GM20431 (cell line): Measurements from ENCODE around the gene NPIPA7.
"Not testable (repeated sequence)": the region's sequence is repeated elsewhere in the genome, so short reads cannot be mapped to it uniquely, and the experiment has no call there.

Experiments
- in situ Hi-C: fragments of 300-500 bp; cut with MseI, MboI; formaldehyde crosslinking; loops from one replicate; pipeline ENCODE4 v1.15.0; 2020; ENCODE audit warnings: low sequenced_read_pairs; ENCODE audit not compliant: unreplicated experiment

Gene NPIPA7

DNA sequence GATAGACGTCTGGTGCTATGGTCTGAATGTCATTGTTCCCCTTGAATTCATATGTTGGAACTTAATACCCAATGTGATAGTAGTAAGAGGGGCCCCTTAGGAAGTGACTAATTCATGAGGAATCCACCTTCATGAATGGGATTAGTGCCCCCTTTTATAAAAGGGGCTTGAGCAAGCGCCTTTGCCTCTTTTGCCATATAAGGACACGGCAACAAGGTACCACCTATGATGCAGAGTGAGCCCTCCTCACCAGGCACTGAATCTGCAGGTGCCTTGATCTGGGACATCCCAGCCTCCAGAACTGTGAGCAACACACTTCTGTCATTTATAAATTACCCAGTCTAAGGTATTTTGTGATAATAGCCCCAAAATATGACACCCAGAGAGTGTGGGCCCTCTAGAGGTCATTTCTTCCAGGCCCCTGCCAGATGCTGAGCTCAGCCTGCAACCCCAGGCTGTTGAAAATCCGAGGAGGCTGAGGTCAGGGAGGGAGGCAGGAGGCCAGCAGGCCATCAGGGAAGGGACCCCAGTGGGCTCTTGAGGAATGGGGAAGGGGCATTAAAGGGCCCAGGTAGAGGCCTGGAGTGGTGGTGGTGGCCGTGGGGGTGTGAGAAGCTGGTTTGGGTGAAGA, 39.1 kb downstream of the NPIPA7 start:
- in situ Hi-C loops, result not testable (repeated sequence)

DNA sequence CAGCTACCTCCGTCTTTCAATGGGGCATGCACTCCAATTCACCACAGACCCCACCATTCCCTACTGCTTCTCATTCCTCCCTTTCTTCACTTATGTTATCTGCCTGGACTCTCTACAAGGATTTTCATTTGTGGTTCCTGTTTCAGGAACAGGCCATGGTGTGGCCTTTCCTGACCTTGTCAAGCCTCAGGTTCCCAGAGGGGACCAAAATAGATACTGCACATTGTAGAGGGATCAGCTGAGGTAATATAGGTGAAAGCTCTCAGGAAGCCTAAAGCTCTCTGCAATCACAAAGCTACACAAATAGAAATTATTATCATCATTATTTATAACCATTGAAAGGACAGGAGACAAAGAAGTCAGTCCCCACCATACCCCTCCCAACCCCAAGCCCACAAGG, 41.6 kb downstream of the NPIPA7 start:
- in situ Hi-C loops, result not testable (repeated sequence)

GRCh38 chr16:16425146-16425545, 46.2 kb downstream of the NPIPA7 start:
- in situ Hi-C loops, result not testable (repeated sequence)

DNA sequence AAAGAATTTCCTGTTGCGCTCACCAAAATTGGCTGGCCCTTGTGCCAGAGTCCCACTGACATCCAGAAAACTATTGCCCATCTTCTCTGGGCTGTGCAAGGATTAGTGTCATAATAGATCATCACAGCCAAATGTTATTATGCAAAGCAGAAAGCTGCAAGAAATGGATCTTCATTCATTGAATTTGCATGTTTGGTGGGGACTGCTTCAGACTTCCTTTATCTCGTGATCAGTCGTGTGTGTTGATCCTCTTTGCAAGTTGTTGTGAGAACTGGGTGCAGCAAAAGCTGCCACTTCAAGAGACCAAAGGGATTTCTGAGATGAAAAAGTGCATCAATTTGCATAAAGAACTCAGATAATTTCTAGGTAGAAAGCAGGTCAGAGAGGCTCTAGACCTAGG, 52.2 kb downstream of the NPIPA7 start:
- in situ Hi-C loops, result not testable (repeated sequence)

GRCh38 chr16:16434711-16435110, 55.8 kb downstream of the NPIPA7 start:
- in situ Hi-C loops, result not testable (repeated sequence)

DNA sequence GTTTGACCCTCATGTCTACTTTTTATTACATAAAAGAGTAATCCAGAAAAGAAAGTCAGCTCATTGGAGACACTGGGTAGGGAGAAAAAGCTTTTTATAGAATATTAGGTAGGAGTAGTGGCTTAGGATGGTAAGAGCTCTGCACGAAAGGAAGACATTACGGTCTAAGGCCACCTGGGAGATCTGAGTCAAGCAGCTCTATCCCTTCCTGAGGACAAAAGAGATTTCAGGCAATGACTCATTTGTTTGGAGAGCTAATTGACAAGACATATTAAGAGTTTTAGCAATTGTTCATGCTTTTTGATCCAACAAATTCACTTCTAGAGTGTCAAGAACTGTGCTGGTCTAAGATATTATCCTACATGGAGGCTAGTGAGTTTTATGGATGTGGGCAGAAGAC, 62.5 kb downstream of the NPIPA7 start:
- in situ Hi-C loops, result not testable (repeated sequence)
